ENCODE results near the gene PALM3.
"Not testable (repeated sequence)": the region's sequence is repeated elsewhere in the genome, so short reads cannot be mapped to it uniquely, and the experiment has no call there.

PALM3 gene

DNA sequence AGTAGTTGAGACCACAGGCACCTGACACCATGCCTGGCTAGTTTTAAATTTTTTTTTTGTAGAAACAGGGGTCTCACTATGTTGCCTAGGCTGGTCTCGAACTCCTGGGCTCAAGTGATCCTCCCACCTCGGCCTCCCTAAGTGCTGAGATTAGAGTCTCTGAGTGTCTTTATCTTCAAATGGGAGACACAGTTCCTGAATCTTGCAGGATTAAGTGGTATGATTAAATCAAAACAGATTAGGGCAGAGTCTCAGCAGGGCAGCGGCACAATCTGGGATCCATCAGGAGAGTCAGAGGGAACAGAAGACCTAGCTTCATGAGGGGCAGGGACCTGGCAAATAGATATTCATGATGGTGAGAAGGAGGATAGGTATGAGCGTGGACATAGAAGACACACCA lies 33.0 kb downstream of the PALM3 start:
- no peaks in the 10 kb centered on the region for H3K9me2 ChIP-seq (ENCODE audit: low read depth, low read length)
- H3K4me3 ChIP-seq (ENCODE audit: low read depth, low read length, poor library complexity, severe bottlenecking): no peak overlapping the region
- H3K36me3 ChIP-seq (ENCODE audit: insufficient read depth, low read length): no peaks in the 10 kb centered on the region
- H2AFZ ChIP-seq (ENCODE audit: low read length): no peak overlapping the region
- H3K9ac ChIP-seq (ENCODE audit: low read length): no peak overlapping the region
- TF ChIP-seq EZH2 (IDR thresholded peaks at IDR 0.05; ENCODE audit: borderline replicate concordance, low read length): no peak
- TF ChIP-seq, protein P1, sequence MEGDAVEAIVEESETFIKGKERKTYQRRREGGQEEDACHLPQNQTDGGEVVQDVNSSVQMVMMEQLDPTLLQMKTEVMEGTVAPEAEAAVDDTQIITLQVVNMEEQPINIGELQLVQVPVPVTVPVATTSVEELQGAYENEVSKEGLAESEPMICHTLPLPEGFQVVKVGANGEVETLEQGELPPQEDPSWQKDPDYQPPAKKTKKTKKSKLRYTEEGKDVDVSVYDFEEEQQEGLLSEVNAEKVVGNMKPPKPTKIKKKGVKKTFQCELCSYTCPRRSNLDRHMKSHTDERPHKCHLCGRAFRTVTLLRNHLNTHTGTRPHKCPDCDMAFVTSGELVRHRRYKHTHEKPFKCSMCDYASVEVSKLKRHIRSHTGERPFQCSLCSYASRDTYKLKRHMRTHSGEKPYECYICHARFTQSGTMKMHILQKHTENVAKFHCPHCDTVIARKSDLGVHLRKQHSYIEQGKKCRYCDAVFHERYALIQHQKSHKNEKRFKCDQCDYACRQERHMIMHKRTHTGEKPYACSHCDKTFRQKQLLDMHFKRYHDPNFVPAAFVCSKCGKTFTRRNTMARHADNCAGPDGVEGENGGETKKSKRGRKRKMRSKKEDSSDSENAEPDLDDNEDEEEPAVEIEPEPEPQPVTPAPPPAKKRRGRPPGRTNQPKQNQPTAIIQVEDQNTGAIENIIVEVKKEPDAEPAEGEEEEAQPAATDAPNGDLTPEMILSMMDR (IDR thresholded peaks at IDR 0.05; ENCODE audit: low read length): no peak
- peaks cover 11% of the 10 kb centered on the region for H3K4me1 ChIP-seq (ENCODE audit: insufficient read depth, low read length, severe bottlenecking)
- no peaks in the 10 kb centered on the region for H4K20me1 ChIP-seq (ENCODE audit: insufficient read depth, low read length)
- H3K79me2 ChIP-seq (ENCODE audit: insufficient read depth, low read length): no peaks in the 10 kb centered on the region
- no peak overlapping the region for H3K4me2 ChIP-seq (ENCODE audit: low read length)
- no peak overlapping the region for H3K27ac ChIP-seq (ENCODE audit: low read depth, low read length, poor library complexity, severe bottlenecking)
- H3F3A ChIP-seq (ENCODE audit: insufficient read depth, low read length): no peaks in the 10 kb centered on the region
- no peaks in the 10 kb centered on the region for H3K9me3 ChIP-seq (ENCODE audit: low read length)
- H3K27me3 ChIP-seq (ENCODE audit: insufficient read depth, low read length): peaks cover 5% of the 10 kb centered on the region; the same call in 1 of the 2 replicates

DNA sequence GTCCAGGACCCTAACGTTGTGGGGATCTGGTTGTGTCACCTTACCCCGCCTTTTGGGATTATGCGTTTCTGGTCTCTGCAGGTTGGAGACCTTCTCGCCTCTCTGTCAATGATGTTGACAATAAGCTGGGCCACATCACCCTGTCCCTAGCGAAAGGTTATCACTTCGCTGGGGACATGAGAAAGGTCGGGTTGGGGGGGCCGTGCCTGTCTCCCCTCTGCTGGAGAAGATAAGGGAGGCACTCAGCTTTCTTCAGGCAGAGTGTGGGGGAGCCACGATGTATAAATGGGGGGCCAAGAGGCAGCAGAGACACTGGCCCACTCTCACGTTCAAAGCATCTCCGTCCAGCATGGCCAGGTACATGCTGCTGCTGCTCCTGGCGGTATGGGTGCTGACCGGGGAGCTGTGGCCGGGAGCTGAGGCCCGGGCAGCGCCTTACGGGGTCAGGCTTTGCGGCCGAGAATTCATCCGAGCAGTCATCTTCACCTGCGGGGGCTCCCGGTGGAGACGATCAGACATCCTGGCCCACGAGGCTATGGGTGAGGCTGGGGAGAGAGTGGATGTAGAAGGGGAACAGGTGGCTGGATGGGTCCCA lies 33.9 kb downstream of the PALM3 start, which contains the start of gene RLN3:
TSS of gene RLN3 (plus strand) at position 293 of the 595 bp plus-strand sequence. CDS start at position 350, 57 bp downstream.
- no peak within 1 kb of the TSS for H3K27ac ChIP-seq (ENCODE audit: low read depth, low read length, poor library complexity, severe bottlenecking)
- H3K9me3 ChIP-seq (ENCODE audit: low read length): no peaks in the 10 kb centered on the region
- H3K27me3 ChIP-seq (ENCODE audit: insufficient read depth, low read length): peaks cover 5% of the 10 kb centered on the region; the same call in 1 of the 2 replicates
- H4K20me1 ChIP-seq (ENCODE audit: insufficient read depth, low read length): no peaks in the 10 kb centered on the region
- TF ChIP-seq EZH2 (IDR thresholded peaks at IDR 0.05; ENCODE audit: borderline replicate concordance, low read length): no peak
- TF ChIP-seq, protein P1 (IDR thresholded peaks at IDR 0.05; ENCODE audit: low read length): no peak
- H3F3A ChIP-seq (ENCODE audit: insufficient read depth, low read length): no peaks in the 10 kb centered on the region
- no peaks in the 10 kb centered on the region for H3K9me2 ChIP-seq (ENCODE audit: low read depth, low read length)
- H3K79me2 ChIP-seq (ENCODE audit: insufficient read depth, low read length): no peaks in the 10 kb centered on the region
- no peak within 1 kb of the TSS for H3K9ac ChIP-seq (ENCODE audit: low read length)
- H2AFZ ChIP-seq (ENCODE audit: low read length): no peak within 1 kb of the TSS
- no peak within 1 kb of the TSS for H3K4me3 ChIP-seq (ENCODE audit: low read depth, low read length, poor library complexity, severe bottlenecking)
- H3K4me1 ChIP-seq (ENCODE audit: insufficient read depth, low read length, severe bottlenecking): peaks cover 11% of the 10 kb centered on the region
- no peak within 1 kb of the TSS for H3K4me2 ChIP-seq (ENCODE audit: low read length)
- H3K36me3 ChIP-seq (ENCODE audit: insufficient read depth, low read length): no peaks in the 10 kb centered on the region

DNA sequence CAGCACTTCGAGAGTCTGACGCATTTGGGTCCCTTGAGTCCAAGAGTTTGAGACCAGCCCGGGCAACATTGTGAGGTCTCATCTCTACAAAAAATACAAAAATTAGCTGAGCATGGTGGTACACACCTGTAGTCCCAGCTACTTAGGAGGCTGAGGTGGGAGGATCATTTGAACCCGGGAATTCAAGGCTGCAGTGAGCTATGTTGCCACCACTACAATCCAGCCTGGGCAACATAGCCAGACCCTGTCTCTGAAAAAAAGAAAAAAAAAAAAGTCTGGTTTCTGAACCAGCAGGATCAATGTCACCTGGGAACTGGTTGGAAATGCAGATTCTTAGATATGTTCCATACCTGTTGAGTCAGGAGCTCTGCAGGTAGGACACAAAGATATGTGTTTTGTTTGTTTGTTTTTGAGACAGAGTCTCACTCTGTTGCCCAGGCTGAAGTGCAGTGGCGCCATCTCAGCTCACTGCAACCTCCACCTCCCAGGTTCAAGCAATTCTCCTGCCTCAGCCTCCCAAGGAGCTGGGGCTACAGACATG lies 35.2 kb downstream of the PALM3 start:
- not testable (repeated sequence) for H3K4me2 ChIP-seq (ENCODE audit: low read length); H3K4me1 ChIP-seq (ENCODE audit: insufficient read depth, low read length, severe bottlenecking); H3K27me3 ChIP-seq (ENCODE audit: insufficient read depth, low read length); H4K20me1 ChIP-seq (ENCODE audit: insufficient read depth, low read length); H3K9me2 ChIP-seq (ENCODE audit: low read depth, low read length); H3K27ac ChIP-seq (ENCODE audit: low read depth, low read length, poor library complexity, severe bottlenecking); H2AFZ ChIP-seq (ENCODE audit: low read length); H3K9ac ChIP-seq (ENCODE audit: low read length); H3K9me3 ChIP-seq (ENCODE audit: low read length); H3K4me3 ChIP-seq (ENCODE audit: low read depth, low read length, poor library complexity, severe bottlenecking); H3F3A ChIP-seq (ENCODE audit: insufficient read depth, low read length); H3K36me3 ChIP-seq (ENCODE audit: insufficient read depth, low read length); H3K79me2 ChIP-seq (ENCODE audit: insufficient read depth, low read length)

Measured in OCI-LY1 (cell line).